GM19372 (cell line): ENCODE measurements around the gene KCNV2.

ENCODE experiments used
- ATAC-seq: cut with Tn5 transposase; IDR thresholded peaks from one replicate; pipeline ENCODE4 v1.9.1; 2021; ENCODE audit warnings: mild to moderate bottlenecking, low read depth, moderate library complexity; ENCODE audit not compliant: unreplicated experiment

KCNV2 gene

GRCh38 chr9:2755285-2755684 lies 38.0 kb downstream of the KCNV2 start:
- no peak for ATAC-seq

- no peak for ATAC-seq
These were observed 41.0 kb downstream of the KCNV2 start for GRCh38 chr9:2758162-2758897.

GRCh38 chr9:2758898-2759510 lies 41.7 kb downstream of the KCNV2 start:
- no peak for ATAC-seq

GRCh38 chr9:2761424-2761823 lies 44.1 kb downstream of the KCNV2 start:
- ATAC-seq, result no peak

GRCh38 chr9:2764353-2764752 lies 47.0 kb downstream of the KCNV2 start:
- ATAC-seq, result peak; percentile 83

GRCh38 chr9:2765250-2765880 lies 48.1 kb downstream of the KCNV2 start:
- no peak for ATAC-seq

- ATAC-seq, result no peak
These were observed 50.7 kb downstream of the KCNV2 start for GRCh38 chr9:2767800-2768677.

GRCh38 chr9:2771087-2771486 lies 53.8 kb downstream of the KCNV2 start:
- no peak for ATAC-seq

- ATAC-seq, result no peak
These were observed 54.4 kb downstream of the KCNV2 start for GRCh38 chr9:2771661-2772060.

GRCh38 chr9:2777454-2777853 lies 60.1 kb downstream of the KCNV2 start:
- ATAC-seq, result no peak

GRCh38 chr9:2778816-2779215 lies 61.5 kb downstream of the KCNV2 start:
- ATAC-seq, result no peak
